Upper lobe of left lung (tissue), 6 donors: Measurements from ENCODE around the gene IGFBP5. TPM values are rescaled to one million over a fixed set of nuclear protein-coding genes. Genes with fewer than 3 reads are reported as not detected.

Source experiments
- ATAC-seq, 2 donors: fragments of 200-7000 bp; cut with Tn5 transposase; one replicate each; pipeline ENCODE4 v1.9.1; 2022; ENCODE audit warnings: mild to moderate bottlenecking in 2 of 2, moderate library complexity in 2 of 2; ENCODE audit not compliant: low FRiP score in 2 of 2
- DNase-seq, 2 donors: peaks; one replicate each; pipeline ENCODE4 v3.0.0-alpha.2; 2019 to 2020
- H3K27ac ChIP-seq, 4 donors: fragments of 200-600 bp; sonication (generic); one replicate each; pipeline ENCODE4 v1.5.1; 2016 to 2019
- H3K27me3 ChIP-seq, 4 donors: fragments of 200-600 bp; sonication (generic); one replicate each; pipeline ENCODE4 v1.5.1; 2017 to 2019
- H3K36me3 ChIP-seq, 4 donors: fragments of 200-600 bp; sonication (generic); one replicate each; pipeline ENCODE4 v1.5.1; 2016 to 2019
- H3K4me1 ChIP-seq, 4 donors: fragments of 200-600 bp; sonication (generic); one replicate each; pipeline ENCODE4 v1.5.1; 2018 to 2019
- H3K4me3 ChIP-seq, 4 donors: fragments of 200-600 bp; sonication (generic); one replicate each; pipeline ENCODE4 v1.5.1; 2017 to 2019; ENCODE audit warnings: mild to moderate bottlenecking in 2 of 4, moderate library complexity in 1 of 4
- H3K9me3 ChIP-seq, 4 donors: fragments of 200-600 bp; sonication (generic); one replicate each; pipeline ENCODE4 v1.5.1; 2018 to 2019
- EP300 ChIP-seq, 4 donors: sonication (generic); formaldehyde crosslinking; IDR thresholded peaks; one replicate each; pipeline ENCODE4 v1.5.1; 2017; ENCODE audit warnings: antibody characterized with exemption in 4 of 4, control low read depth in 2 of 4
- POLR2A ChIP-seq, 4 donors: fragments of 450-650 bp; IDR thresholded peaks; one replicate each; pipeline ENCODE4 v1.5.1; 2016 to 2017; ENCODE audit warnings: antibody characterized with exemption in 4 of 4, mild to moderate bottlenecking in 2 of 4
- POLR2AphosphoS5 ChIP-seq, 2 donors: sonication (generic); formaldehyde crosslinking; IDR thresholded peaks; one replicate each; pipeline ENCODE4 v1.5.1; 2017; ENCODE audit warnings: antibody characterized with exemption in 2 of 2
- WGBS, 2 donors: methylation state at CpG; one replicate each; pipeline ENCODE4 v1.1.5; 2017 to 2018; 5-methylcytosine and 5-hydroxymethylcytosine counted together
- total RNA-seq, 6 donors: library from RNA; depleted of rRNA in 4 of 6; stranded (reverse); fragments of >200 nt in 4 of 6; gene quantifications; one replicate each; pipeline versions ENCODE4 v1.1.0 to v1.2.1, GENCODE V29; 2016 to 2021
- TF ChIP-seq, protein P1 (sequence below), 6 experiments: fragments of 450-650 bp in 4 of 6; fragments of 200-600 bp in 2 of 6; sonication (generic) in 2 of 6; IDR thresholded peaks; one replicate each; pipeline ENCODE4 v1.5.1; 2016 to 2019; ENCODE audit warnings: antibody characterized with exemption in 6 of 6
- donor health status: DM: no; HTN: no; CAD: no; lungs with moderate emphysema.
- donor health status: DM: no; HTN: yes; CAD: no; lungs with severe emphysema.

The IGFBP5 gene
- total RNA-seq, 6 donors from 2014 or later: 41.9 to 304 (median 95.5) TPM

DNA sequence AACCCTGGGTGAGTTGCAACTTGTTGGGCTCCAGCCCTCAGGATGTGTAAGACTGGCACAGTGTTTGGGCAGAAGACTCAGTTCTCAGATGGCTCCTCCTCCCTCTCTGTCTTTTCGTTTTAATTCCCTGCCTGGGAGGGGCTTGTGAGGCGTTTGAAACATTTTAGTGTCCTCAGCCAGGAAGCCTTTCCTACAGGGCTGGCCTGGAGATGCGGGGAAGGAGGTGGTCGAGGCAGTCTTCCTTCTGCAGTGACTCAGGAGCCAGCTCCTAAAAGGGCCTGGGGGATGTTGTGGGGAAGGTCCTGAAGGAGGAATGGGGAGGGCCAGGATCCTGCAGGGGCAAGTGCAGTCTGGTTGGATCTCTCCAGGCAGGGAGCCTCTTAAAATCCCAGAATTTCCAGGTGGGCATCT is 22.1 kb upstream of the IGFBP5 start:
- ATAC-seq (no peak), DNase-seq (no peak)
- Histone ChIP-seq H3K27ac (no peak overlapping the region), H3K36me3 (no peaks in the 10 kb centered on the region), H3K27me3 (no peaks in the 10 kb centered on the region), H3K4me3 (no peak overlapping the region), H3K9me3 (no peaks in the 10 kb centered on the region), H3K4me1 (no peaks in the 10 kb centered on the region)
- TF ChIP-seq POLR2A (IDR thresholded peaks at IDR 0.05) (no peak), POLR2AphosphoS5 (IDR thresholded peaks at IDR 0.05) (no peak)
- TF ChIP-seq, protein P1, sequence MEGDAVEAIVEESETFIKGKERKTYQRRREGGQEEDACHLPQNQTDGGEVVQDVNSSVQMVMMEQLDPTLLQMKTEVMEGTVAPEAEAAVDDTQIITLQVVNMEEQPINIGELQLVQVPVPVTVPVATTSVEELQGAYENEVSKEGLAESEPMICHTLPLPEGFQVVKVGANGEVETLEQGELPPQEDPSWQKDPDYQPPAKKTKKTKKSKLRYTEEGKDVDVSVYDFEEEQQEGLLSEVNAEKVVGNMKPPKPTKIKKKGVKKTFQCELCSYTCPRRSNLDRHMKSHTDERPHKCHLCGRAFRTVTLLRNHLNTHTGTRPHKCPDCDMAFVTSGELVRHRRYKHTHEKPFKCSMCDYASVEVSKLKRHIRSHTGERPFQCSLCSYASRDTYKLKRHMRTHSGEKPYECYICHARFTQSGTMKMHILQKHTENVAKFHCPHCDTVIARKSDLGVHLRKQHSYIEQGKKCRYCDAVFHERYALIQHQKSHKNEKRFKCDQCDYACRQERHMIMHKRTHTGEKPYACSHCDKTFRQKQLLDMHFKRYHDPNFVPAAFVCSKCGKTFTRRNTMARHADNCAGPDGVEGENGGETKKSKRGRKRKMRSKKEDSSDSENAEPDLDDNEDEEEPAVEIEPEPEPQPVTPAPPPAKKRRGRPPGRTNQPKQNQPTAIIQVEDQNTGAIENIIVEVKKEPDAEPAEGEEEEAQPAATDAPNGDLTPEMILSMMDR (IDR thresholded peaks at IDR 0.05): no peak
- 47 to 53% methylated on average over 4 of the region's 4 CpGs for WGBS, 2 donors

DNA sequence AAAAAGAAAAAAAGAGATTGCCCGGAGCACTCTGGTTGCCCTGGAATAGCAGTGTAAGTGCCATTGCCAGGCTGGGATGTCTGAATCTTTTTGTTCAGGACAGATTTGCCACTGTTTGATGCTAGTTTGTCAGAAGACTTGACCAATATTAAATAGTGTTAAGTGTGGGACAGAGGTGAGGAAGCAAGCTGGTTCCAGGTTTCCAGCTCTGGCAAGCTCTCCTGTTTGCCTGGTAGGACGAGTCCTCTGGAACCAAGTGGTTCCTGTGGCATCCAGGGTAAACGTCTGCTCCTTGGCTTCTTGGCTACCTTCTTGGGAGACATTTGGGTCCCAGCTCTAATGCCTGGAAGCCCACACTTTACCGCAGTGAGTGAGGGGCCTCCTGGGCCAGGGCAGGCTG is 20.8 kb upstream of the IGFBP5 start:
- Histone ChIP-seq H3K4me3 (no peak overlapping the region), H3K27ac (no peak overlapping the region), H3K9me3 (no peaks in the 10 kb centered on the region), H3K36me3 (no peaks in the 10 kb centered on the region), H3K27me3 (no peaks in the 10 kb centered on the region), H3K4me1 (no peaks in the 10 kb centered on the region)
- DNase-seq: no peak
- TF ChIP-seq POLR2A (IDR thresholded peaks at IDR 0.05): no peak
- TF ChIP-seq, protein P1 (IDR thresholded peaks at IDR 0.05): no peak
- TF ChIP-seq EP300 (IDR thresholded peaks at IDR 0.05): no peak
- TF ChIP-seq POLR2AphosphoS5 (IDR thresholded peaks at IDR 0.05): no peak
- no peak for ATAC-seq
- 75 to 80% methylated on average over 1 to 4 of the region's 4 CpGs for WGBS, 2 donors

DNA sequence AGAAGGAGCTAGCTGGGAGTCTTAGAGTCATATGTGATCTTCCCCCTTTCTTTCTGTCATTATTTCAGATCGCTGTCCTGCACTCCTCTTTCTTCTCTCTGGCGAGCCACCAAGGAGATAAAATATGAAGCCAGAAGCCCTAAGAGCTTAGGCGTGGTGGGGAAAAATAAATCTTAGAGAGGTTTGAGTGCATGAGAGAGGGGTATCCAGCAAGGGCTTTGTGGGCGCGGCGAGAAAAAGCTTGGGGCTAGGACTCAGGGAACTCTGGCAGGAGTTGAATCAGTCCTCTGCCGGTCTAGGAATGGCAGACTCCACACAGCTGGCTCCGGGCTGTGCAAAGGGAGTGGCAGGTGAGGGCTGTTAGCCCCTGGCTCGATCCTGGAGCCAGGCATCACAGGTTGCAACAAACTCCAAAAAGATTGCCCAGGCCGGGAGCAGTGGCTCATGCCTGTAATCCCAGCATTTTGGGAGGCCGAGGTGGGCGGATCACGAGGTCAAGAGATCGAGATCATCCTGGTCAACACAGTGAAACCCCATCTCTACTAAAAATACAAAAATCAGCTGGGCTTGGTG is 20.1 kb upstream of the IGFBP5 start:
- ATAC-seq: peak in 1 of 2 donors; percentile 27
- WGBS, 2 donors: 88 to 91% methylated on average over 14 of the region's 14 CpGs
- no peaks in the 10 kb centered on the region for H3K4me1 ChIP-seq
- TF ChIP-seq POLR2A (IDR thresholded peaks at IDR 0.05) (no peak), EP300 (IDR thresholded peaks at IDR 0.05) (no peak), POLR2AphosphoS5 (IDR thresholded peaks at IDR 0.05) (no peak)
- TF ChIP-seq, protein P1 (IDR thresholded peaks at IDR 0.05): no peak
- H3K27ac ChIP-seq: no peak overlapping the region
- H3K27me3 ChIP-seq: no peaks in the 10 kb centered on the region
- no peak overlapping the region for H3K4me3 ChIP-seq
- DNase-seq: no peak
- H3K36me3 ChIP-seq: no peaks in the 10 kb centered on the region
- H3K9me3 ChIP-seq: no peaks in the 10 kb centered on the region

DNA sequence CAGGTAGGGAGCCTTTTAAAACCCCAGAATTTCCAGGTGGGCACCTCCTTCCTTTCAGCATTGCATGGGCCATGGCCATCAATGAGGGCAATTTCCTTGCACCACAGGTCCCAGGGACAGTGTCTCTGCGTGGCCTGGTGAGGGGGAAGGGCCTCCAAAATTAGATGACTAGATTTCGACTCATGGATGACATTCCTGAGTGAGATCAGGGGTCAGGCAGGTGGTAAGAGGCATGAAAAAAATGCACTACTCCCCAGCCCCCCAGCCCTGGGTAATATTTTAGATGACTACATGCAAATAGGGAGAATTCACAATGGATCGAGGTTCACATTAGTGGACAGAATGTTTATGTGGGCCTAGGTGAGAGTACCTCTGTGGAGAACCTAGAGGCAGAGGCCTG is 19.0 kb upstream of the IGFBP5 start:
- H3K4me3 ChIP-seq: no peak overlapping the region
- H3K4me1 ChIP-seq: no peaks in the 10 kb centered on the region
- H3K9me3 ChIP-seq: no peaks in the 10 kb centered on the region
- TF ChIP-seq, protein P1 (IDR thresholded peaks at IDR 0.05): no peak
- TF ChIP-seq EP300 (IDR thresholded peaks at IDR 0.05): no peak
- ATAC-seq (no peak), DNase-seq (no peak)
- H3K27ac ChIP-seq: no peak overlapping the region
- H3K27me3 ChIP-seq: no peaks in the 10 kb centered on the region
- H3K36me3 ChIP-seq: no peaks in the 10 kb centered on the region
- WGBS, 2 donors: 77 to 85% methylated on average over 2 to 3 of the region's 3 CpGs

DNA sequence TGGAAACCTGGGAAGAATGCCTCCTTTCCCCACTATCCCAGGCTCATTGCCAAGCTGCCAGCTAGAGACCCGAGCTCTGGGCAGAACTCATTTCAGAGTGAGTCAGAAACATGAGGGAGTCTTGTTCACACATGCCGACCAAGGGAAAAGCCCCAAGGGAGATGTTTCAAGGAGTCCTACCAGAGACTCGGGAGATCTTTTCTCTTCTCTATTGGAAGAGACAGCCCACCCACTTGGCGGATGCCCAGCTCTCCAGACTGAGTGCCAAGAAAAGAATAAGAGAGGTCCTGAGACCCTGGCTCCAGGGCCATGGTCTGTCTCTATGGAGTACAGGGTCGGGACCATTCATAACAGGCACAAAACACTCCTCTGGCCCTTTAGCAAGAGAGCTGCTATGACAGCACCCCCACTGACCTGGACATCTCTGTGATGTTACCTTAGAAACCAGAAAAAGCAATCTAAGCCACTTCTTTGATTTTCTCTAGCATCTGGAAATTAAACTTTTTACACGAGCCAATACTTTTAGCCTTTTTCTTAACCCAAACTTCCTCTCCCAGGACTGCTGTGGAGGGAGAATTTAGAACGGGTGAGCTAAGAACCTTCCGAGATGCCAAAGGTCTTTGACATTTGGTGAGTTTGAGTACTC is 18.5 kb upstream of the IGFBP5 start:
- 69 to 79% methylated on average over 6 to 8 of the region's 8 CpGs for WGBS, 2 donors
- no peak for DNase-seq

More for the DNA sequence above, 18.5 kb upstream of the IGFBP5 start:
- no peak for TF ChIP-seq EP300 (IDR thresholded peaks at IDR 0.05)
- TF ChIP-seq POLR2A (IDR thresholded peaks at IDR 0.05): no peak
- TF ChIP-seq POLR2AphosphoS5 (IDR thresholded peaks at IDR 0.05): no peak
- TF ChIP-seq, protein P1 (IDR thresholded peaks at IDR 0.05): no peak
- Histone ChIP-seq H3K36me3 (no peaks in the 10 kb centered on the region), H3K4me3 (no peak overlapping the region), H3K9me3 (no peaks in the 10 kb centered on the region), H3K27me3 (no peaks in the 10 kb centered on the region), H3K4me1 (no peaks in the 10 kb centered on the region), H3K27ac (no peak overlapping the region)
- ATAC-seq: peak in 1 of 2 donors; percentile 49
